ENCODE measurements around the gene TFF2. TPM values are rescaled to one million over a fixed set of nuclear protein-coding genes. Genes with fewer than 3 reads are reported as not detected.

Gene TFF2
- total and polyA plus RNA-seq, 2 of the 4 experiments (the other 2 are of a cell fraction), result not detected

DNA sequence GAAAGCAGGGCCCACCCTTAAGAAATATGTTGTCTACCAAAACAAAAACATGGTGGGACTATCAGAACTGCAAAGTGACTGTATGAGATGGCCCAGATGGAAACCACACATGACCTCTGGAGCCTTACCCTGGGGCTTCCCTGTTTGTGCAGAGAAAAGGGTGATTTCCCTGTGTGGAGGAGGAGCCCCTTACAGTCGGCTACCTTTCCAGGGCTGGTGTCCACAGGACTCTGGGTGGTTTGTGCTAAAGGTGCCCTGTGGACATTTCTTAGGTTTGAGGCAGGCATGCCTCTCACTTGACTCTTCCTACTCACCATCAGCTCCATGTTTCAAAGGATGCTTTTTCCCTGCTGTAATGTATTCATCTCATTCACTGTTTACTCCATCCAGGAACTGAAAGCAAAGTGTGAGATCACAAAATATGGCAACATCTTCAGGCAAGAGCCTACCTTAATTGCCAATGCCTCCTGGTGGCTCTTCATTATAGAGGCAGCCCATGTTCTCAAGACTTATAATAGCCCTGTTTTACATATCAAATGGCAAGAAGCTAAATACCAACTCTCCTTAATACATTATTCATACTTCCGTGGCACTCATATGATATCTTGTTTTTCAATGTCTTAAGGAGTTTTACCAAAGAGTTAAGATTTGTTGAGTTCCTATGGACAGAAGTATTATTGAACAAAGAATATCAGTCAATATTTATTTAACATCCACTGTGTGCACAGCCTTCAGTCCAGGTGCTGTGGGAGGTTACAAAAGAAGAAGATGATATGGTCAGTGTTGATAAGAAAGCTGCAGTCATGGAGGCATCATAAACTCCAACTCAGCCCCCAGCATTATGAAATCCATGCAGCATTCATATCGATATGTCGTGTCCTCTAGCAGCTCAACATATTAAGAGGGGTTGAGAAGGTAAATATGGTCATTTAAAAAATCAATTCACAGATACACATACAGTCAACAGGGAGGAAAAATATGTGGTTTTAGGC, 20.1 kb downstream of the TFF2 start:
- Histone ChIP-seq H3K18ac (ENCODE audit: low read depth, low read length) (no peak overlapping the region), H4K5ac (ENCODE audit: low read depth, low read length) (no peak overlapping the region), H3K79me1 (ENCODE audit: low read depth in 1 of 2, low read length in 2 of 2) (no peaks in the 10 kb centered on the region), H2BK15ac (ENCODE audit: low read depth, low read length) (no peak overlapping the region), H3K27me3 (ENCODE audit: control insufficient read depth, insufficient read depth, low read length) (peaks cover 14% of the 10 kb centered on the region), H3K9me1 (ENCODE audit: insufficient read depth, low read length) (no peaks in the 10 kb centered on the region), H3K4ac (ENCODE audit: low read depth, low read length) (no peak overlapping the region), H2BK120ac (ENCODE audit: low read depth, low read length) (no peak overlapping the region), H3K9me3 (ENCODE audit: control insufficient read depth, insufficient read depth, low read length) (no peaks in the 10 kb centered on the region; the same call in 1 of the 2 replicates), H3K23ac (ENCODE audit: low read depth, low read length) (no peak overlapping the region), H4K8ac (ENCODE audit: low read depth in 2 of 2, low read length in 2 of 2) (no peak overlapping the region), H3K27ac (ENCODE audit: insufficient read depth, low read length) (no peak overlapping the region), H4K20me1 (ENCODE audit: insufficient read depth, low read length) (no peaks in the 10 kb centered on the region), H2AFZ (replicated peaks; ENCODE audit: low read length, poor library complexity) (no peak overlapping the region), H3K9ac (ENCODE audit: low read depth, low read length) (no peak overlapping the region), H2BK20ac (ENCODE audit: low read depth, low read length) (no peak overlapping the region), H3K4me3 (ENCODE audit: insufficient read depth, low read depth, low read length) (no peak overlapping the region), H3K14ac (replicated peaks; ENCODE audit: low read depth, low read length) (no peak overlapping the region), H3K4me2 (ENCODE audit: low read depth, low read length) (no peak overlapping the region), H3K4me1 (ENCODE audit: control insufficient read depth, insufficient read depth, low read length) (no peaks in the 10 kb centered on the region), H2BK5ac (ENCODE audit: low read depth, low read length, poor library complexity, severe bottlenecking) (no peak overlapping the region), H3K56ac (ENCODE audit: extremely low read depth, insufficient read depth, low read length) (no peak overlapping the region), H3K36me3 (ENCODE audit: control insufficient read depth, insufficient read depth, low read length) (no peaks in the 10 kb centered on the region), H2AK5ac (ENCODE audit: low read depth, low read length) (no peak overlapping the region), H2AK9ac (replicated peaks; ENCODE audit: low read depth, low read length, poor library complexity) (no peak overlapping the region), H4K91ac (ENCODE audit: insufficient read depth, low read depth, low read length) (no peak overlapping the region)
- intact Hi-C loops (cut with micrococcal nuclease) (no loop called here), in situ Hi-C loops (cut with MboI; ENCODE audit: low sequenced_read_pairs) (no loop called here), dilution Hi-C loops (cut with HindIII; ENCODE audit: low sequenced_read_pairs, unreplicated experiment) (no loop called here)
- DNase-seq (no peak), ATAC-seq (ENCODE audit: low read depth) (no peak)
- ChIA-PET CTCF (interaction anchor here (1.5 kb wide), 1 partner anchor 50 kb away, joined by 3 read pairs; no protein-coding TSS in a partner anchor), POLR2A (ENCODE audit: unreplicated experiment) (no interaction called here)
- TF ChIP-seq RCOR1 (IDR thresholded peaks at IDR 0.05; ENCODE audit: insufficient replicate concordance, low read length) (no peak), CEBPB (IDR thresholded peaks at IDR 0.05; ENCODE audit: low read depth, low read length) (no peak), SMC3 (IDR thresholded peaks at IDR 0.05; ENCODE audit: low read depth, low read length) (no peak), CHD1 (IDR thresholded peaks at IDR 0.05; ENCODE audit: low read depth, low read length) (no peak), POLR2A (IDR thresholded peaks at IDR 0.05; ENCODE audit: low read depth, low read length) (no peak), CTCF (conservative IDR thresholded peaks at IDR 0.05; ENCODE audit: low read depth, low read length) (no peak), RFX5 (IDR thresholded peaks at IDR 0.05; ENCODE audit: low read depth, low read length) (no peak), ELK1 (IDR thresholded peaks at IDR 0.05; ENCODE audit: borderline replicate concordance, low read depth, low read length) (no peak), MXI1 (IDR thresholded peaks at IDR 0.05; ENCODE audit: borderline replicate concordance, low read depth, low read length) (no peak), FOS (IDR thresholded peaks at IDR 0.05; ENCODE audit: low read depth, low read length) (no peak)
- WGBS, 2 experiments (ENCODE audit: extremely low coverage in 2 of 2, insufficient read length in 1 of 2), result no CpG with 5 or more reads among the region's 4 CpGs
- BruUV-seq (replicated peaks), result no TSS peak
